22Rv1 (cell line): ENCODE results near the gene HEPACAM.

Source experiments
- H3K27ac ChIP-seq: fragments of 450-650 bp; 2 replicates; pipeline ENCODE4 v1.5.1; 2017
- ZFX ChIP-seq: fragments of 450-650 bp; IDR thresholded peaks from 2 replicates; pipeline ENCODE4 v1.6.1; 2017; ENCODE audit warnings: antibody characterized with exemption, borderline replicate concordance
- TF ChIP-seq, protein P1 (sequence below): fragments of 450-650 bp; IDR thresholded peaks from 2 replicates; pipeline ENCODE4 v1.5.1; 2017; ENCODE audit warnings: mild to moderate bottlenecking

The HEPACAM gene

DNA sequence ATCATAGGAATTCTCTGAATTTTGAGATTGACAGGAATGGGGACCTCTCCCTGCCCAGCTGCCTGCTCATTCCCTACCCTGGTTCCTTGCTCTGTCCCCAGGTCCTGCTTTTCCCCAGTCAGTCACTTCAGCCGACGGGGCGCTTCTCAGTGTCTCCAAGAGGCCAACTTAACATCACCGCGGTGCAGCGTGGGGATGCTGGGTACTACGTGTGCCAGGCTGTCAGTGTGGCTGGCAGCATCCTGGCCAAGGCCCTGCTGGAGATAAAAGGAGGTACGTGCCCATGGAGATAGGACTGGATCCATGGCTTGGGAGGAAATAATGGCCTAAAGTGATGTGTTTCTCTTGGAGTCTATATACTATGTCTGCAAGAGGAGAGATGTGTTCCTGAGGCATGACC lies 63.6 kb downstream of the HEPACAM start:
- no peak overlapping the region for H3K27ac ChIP-seq
- TF ChIP-seq, protein P1, sequence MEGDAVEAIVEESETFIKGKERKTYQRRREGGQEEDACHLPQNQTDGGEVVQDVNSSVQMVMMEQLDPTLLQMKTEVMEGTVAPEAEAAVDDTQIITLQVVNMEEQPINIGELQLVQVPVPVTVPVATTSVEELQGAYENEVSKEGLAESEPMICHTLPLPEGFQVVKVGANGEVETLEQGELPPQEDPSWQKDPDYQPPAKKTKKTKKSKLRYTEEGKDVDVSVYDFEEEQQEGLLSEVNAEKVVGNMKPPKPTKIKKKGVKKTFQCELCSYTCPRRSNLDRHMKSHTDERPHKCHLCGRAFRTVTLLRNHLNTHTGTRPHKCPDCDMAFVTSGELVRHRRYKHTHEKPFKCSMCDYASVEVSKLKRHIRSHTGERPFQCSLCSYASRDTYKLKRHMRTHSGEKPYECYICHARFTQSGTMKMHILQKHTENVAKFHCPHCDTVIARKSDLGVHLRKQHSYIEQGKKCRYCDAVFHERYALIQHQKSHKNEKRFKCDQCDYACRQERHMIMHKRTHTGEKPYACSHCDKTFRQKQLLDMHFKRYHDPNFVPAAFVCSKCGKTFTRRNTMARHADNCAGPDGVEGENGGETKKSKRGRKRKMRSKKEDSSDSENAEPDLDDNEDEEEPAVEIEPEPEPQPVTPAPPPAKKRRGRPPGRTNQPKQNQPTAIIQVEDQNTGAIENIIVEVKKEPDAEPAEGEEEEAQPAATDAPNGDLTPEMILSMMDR, result no peak
- no peak for TF ChIP-seq ZFX

DNA sequence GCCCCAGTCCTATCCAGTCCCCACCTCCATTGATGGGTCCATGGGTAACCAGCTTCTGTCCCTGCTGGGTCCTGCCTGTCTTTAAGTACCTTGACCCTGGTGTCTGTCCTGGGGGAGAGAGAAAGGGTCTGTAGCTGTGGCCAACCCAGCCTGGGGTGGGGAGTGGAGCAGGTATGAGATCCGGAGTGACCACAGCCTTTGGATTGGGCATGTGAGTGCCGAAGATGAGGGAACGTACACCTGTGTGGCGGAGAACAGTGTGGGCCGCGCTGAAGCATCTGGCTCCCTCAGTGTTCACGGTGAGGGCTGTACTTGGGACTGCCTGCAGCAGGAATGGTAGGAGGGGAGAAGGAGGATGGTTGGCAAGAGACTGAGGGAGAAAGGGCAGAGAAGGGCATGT lies 65.4 kb downstream of the HEPACAM start:
- no peak overlapping the region for H3K27ac ChIP-seq
- TF ChIP-seq, protein P1, result no peak
- TF ChIP-seq ZFX, result no peak

DNA sequence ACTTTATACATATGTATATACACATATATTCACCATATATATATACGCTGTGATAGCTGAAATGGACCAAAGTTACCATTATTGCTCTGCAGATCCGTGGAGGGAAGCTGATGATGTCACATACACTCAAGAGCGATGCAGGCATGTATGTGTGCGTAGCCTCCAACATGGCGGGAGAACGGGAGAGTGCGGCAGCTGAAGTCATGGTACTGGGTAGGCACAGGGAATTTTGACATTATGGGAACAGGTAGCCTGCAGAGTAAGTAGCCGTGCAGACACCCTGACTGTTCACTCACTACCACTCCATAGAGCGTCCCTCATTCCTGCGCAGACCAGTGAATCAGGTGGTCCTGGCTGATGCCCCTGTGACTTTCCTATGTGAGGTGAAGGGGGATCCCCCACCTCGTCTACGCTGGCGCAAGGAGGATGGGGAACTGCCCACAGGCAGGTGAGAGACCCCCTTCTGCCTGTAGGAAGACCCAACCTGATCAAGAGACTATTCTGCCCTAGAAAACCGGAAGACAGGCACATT lies 65.9 kb downstream of the HEPACAM start:
- TF ChIP-seq ZFX, result no peak
- TF ChIP-seq, protein P1, result no peak
- H3K27ac ChIP-seq, result no peak overlapping the region

DNA sequence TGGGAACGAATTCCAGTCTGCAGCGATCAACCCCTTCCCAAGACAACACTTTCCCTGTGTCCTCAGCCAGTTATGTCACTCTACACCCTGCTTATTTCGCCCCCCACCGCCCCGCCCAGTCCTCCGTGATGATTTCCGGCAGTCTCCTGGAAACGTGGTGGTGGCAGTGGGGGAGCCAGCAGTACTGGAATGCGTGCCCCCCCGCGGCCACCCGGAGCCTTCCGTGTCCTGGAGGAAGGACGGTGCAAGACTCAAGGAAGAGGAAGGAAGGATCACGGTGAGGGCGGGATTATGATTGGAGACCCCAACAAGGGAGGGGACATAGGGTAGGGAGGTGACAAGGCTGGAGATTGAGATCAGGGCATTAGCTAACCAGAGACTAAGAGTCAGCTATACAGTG lies 66.5 kb downstream of the HEPACAM start:
- H3K27ac ChIP-seq, result no peak overlapping the region

More for the DNA sequence above, 66.5 kb downstream of the HEPACAM start:
- no peak for TF ChIP-seq ZFX
- TF ChIP-seq, protein P1, result no peak
